ENCODE data around the gene MARVELD2.
"Not testable (repeated sequence)": the region's sequence is repeated elsewhere in the genome, so short reads cannot be mapped to it uniquely, and the experiment has no call there.

MARVELD2 gene

DNA sequence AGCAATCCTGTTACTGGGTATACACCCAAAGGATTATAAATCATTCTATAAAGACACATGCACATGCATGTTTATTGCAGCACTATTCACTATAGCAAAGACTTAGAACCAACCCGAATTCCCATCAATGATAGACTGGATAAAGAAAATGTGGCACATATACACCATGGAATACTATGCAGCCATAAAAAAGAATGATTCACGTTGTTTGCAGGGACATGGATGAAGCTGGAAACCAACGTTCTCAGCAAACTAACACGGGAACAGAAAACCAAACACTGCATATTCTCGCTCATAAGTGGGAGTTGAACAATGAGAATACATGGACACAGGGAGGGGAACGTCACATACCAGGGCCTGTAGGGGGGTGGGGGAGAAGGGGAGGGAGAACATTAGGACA, 56.6 kb downstream of the MARVELD2 start:
- CTCF ChIA-PET; H3K9me3 ChIP-seq (ENCODE audit: control insufficient read depth, insufficient read depth, low read depth, low read length); H3K27ac ChIP-seq (ENCODE audit: extremely low read depth, low read depth, low read length); H3K36me3 ChIP-seq (ENCODE audit: control insufficient read depth in 2 of 2, insufficient read depth in 1 of 2, low read length in 2 of 2); H3K4me3 ChIP-seq (ENCODE audit: low read depth, low read length); POLR2A ChIA-PET; H3K4me1 ChIP-seq (ENCODE audit: control insufficient read depth, insufficient read depth, low read length): not testable (repeated sequence)
- TF ChIP-seq, protein P1, sequence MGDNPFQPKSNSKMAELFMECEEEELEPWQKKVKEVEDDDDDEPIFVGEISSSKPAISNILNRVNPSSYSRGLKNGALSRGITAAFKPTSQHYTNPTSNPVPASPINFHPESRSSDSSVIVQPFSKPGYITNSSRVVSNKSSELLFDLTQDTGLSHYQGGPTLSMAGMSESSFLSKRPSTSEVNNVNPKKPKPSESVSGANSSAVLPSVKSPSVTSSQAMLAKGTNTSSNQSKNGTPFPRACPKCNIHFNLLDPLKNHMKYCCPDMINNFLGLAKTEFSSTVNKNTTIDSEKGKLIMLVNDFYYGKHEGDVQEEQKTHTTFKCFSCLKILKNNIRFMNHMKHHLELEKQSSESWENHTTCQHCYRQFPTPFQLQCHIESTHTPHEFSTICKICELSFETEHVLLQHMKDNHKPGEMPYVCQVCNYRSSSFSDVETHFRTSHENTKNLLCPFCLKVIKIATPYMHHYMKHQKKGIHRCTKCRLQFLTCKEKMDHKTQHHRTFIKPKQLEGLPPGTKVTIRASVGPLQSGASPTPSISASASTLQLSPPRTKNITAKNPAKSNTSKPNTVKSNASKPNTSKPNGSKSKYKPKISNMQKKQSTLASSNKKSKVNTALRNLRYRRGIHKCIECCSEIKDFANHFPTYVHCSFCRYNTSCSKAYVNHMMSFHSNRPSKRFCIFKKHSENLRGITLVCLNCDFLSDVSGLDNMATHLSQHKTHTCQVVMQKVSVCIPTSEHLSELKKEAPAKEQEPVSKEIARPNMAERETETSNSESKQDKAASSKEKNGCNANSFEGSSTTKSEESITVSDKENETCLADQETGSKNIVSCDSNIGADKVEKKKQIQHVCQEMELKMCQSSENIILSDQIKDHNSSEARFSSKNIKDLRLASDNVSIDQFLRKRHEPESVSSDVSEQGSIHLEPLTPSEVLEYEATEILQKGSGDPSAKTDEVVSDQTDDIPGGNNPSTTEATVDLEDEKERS (tag by site-specific recombination; IDR thresholded peaks at IDR 0.05) = peak; percentile 63; the same call in 1 of the 2 replicates
- peak; percentile 96 for TF ChIP-seq ZNF146 (tag by site-specific recombination; IDR thresholded peaks at IDR 0.05)

GRCh38 chr5:69472535-69473143, 57.7 kb downstream of the MARVELD2 start:
- H3K4me1 ChIP-seq (ENCODE audit: control insufficient read depth, insufficient read depth, low read length); CTCF ChIA-PET; H3K27ac ChIP-seq (ENCODE audit: extremely low read depth, low read depth, low read length); H3K36me3 ChIP-seq (ENCODE audit: control insufficient read depth in 2 of 2, insufficient read depth in 1 of 2, low read length in 2 of 2); POLR2A ChIA-PET; H3K9me3 ChIP-seq (ENCODE audit: control insufficient read depth, insufficient read depth, low read depth, low read length); H3K4me3 ChIP-seq (ENCODE audit: low read depth, low read length): not testable (repeated sequence)

DNA sequence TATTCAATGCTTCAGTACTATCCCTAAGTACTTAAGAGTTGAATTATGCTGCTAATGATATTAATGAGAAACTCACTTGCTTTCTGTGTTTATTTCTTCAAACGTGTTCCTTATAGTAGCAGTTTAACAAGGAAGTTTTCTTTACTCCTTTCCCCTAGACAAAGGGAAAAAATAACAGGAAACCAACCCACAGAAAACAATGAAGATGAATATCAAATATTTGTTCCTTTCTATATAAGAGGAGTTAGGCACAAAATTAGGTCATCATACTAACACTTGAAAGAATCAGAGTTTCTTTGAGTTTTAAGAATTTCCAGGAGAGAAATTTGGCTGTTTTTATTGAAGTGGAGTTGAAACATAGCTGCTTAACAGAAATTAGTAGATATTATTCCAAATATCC, 62.3 kb downstream of the MARVELD2 start:
- CTCF ChIA-PET = interaction anchor here (0.6 kb wide), 1 partner anchor 85 kb away, joined by 3 read pairs; no protein-coding TSS in a partner anchor
- no peaks in the 10 kb centered on the region for H3K4me1 ChIP-seq (ENCODE audit: control insufficient read depth, insufficient read depth, low read length)
- H3K36me3 ChIP-seq (ENCODE audit: control insufficient read depth in 2 of 2, insufficient read depth in 1 of 2, low read length in 2 of 2) = no peaks in the 10 kb centered on the region
- no peak overlapping the region for H3K27ac ChIP-seq (ENCODE audit: extremely low read depth, low read depth, low read length)
- no peak overlapping the region for H3K4me3 ChIP-seq (ENCODE audit: low read depth, low read length)
- H3K9me3 ChIP-seq (ENCODE audit: control insufficient read depth, insufficient read depth, low read depth, low read length) = no peaks in the 10 kb centered on the region
- POLR2A ChIA-PET = no interaction called here
- no peak for TF ChIP-seq ZNF529 (tag by site-specific recombination; IDR thresholded peaks at IDR 0.05; ENCODE audit: insufficient replicate concordance)
- TF ChIP-seq ZNF623 (tag by site-specific recombination; IDR thresholded peaks at IDR 0.05) = no peak
- no peak for TF ChIP-seq ZNF521 (tag by site-specific recombination; IDR thresholded peaks at IDR 0.05)
- TF ChIP-seq ZNF660 (tag by site-specific recombination; IDR thresholded peaks at IDR 0.05) = no peak
- no peak for TF ChIP-seq ZSCAN30 (tag by site-specific recombination; IDR thresholded peaks at IDR 0.05)
- no peak for TF ChIP-seq ZNF121 (tag by site-specific recombination; IDR thresholded peaks at IDR 0.05)
- TF ChIP-seq, protein P2, sequence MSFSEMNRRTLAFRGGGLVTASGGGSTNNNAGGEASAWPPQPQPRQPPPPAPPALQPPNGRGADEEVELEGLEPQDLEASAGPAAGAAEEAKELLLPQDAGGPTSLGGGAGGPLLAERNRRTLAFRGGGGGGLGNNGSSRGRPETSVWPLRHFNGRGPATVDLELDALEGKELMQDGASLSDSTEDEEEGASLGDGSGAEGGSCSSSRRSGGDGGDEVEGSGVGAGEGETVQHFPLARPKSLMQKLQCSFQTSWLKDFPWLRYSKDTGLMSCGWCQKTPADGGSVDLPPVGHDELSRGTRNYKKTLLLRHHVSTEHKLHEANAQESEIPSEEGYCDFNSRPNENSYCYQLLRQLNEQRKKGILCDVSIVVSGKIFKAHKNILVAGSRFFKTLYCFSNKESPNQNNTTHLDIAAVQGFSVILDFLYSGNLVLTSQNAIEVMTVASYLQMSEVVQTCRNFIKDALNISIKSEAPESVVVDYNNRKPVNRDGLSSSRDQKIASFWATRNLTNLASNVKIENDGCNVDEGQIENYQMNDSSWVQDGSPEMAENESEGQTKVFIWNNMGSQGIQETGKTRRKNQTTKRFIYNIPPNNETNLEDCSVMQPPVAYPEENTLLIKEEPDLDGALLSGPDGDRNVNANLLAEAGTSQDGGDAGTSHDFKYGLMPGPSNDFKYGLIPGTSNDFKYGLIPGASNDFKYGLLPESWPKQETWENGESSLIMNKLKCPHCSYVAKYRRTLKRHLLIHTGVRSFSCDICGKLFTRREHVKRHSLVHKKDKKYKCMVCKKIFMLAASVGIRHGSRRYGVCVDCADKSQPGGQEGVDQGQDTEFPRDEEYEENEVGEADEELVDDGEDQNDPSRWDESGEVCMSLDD (tag by site-specific recombination; IDR thresholded peaks at IDR 0.05) = no peak
- TF ChIP-seq, protein P3, sequence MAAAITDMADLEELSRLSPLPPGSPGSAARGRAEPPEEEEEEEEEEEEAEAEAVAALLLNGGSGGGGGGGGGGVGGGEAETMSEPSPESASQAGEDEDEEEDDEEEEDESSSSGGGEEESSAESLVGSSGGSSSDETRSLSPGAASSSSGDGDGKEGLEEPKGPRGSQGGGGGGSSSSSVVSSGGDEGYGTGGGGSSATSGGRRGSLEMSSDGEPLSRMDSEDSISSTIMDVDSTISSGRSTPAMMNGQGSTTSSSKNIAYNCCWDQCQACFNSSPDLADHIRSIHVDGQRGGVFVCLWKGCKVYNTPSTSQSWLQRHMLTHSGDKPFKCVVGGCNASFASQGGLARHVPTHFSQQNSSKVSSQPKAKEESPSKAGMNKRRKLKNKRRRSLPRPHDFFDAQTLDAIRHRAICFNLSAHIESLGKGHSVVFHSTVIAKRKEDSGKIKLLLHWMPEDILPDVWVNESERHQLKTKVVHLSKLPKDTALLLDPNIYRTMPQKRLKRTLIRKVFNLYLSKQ (tag by site-specific recombination; IDR thresholded peaks at IDR 0.05; ENCODE audit: borderline replicate concordance) = no peak
- TF ChIP-seq, protein P4, sequence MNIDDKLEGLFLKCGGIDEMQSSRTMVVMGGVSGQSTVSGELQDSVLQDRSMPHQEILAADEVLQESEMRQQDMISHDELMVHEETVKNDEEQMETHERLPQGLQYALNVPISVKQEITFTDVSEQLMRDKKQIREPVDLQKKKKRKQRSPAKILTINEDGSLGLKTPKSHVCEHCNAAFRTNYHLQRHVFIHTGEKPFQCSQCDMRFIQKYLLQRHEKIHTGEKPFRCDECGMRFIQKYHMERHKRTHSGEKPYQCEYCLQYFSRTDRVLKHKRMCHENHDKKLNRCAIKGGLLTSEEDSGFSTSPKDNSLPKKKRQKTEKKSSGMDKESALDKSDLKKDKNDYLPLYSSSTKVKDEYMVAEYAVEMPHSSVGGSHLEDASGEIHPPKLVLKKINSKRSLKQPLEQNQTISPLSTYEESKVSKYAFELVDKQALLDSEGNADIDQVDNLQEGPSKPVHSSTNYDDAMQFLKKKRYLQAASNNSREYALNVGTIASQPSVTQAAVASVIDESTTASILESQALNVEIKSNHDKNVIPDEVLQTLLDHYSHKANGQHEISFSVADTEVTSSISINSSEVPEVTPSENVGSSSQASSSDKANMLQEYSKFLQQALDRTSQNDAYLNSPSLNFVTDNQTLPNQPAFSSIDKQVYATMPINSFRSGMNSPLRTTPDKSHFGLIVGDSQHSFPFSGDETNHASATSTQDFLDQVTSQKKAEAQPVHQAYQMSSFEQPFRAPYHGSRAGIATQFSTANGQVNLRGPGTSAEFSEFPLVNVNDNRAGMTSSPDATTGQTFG (tag by site-specific recombination; IDR thresholded peaks at IDR 0.05; ENCODE audit: borderline replicate concordance) = no peak
- no peak for TF ChIP-seq ZIC2 (tag by site-specific recombination; IDR thresholded peaks at IDR 0.05)
- no peak for TF ChIP-seq ZBTB21 (tag by site-specific recombination; IDR thresholded peaks at IDR 0.05)
- no peak for TF ChIP-seq ZXDB (tag by site-specific recombination; IDR thresholded peaks at IDR 0.05)
- no peak for TF ChIP-seq ZNF140 (tag by site-specific recombination; IDR thresholded peaks at IDR 0.05)
- no peak for TF ChIP-seq ZNF266 (tag by site-specific recombination; IDR thresholded peaks at IDR 0.05; ENCODE audit: low read depth)
- TF ChIP-seq ZNF132 (tag by site-specific recombination; IDR thresholded peaks at IDR 0.05; ENCODE audit: borderline replicate concordance) = no peak

All from HEK293 (cell line).